EH (cell line): ENCODE results near the gene TRDN.
"Not testable (repeated sequence)": the region's sequence is repeated elsewhere in the genome, so short reads cannot be mapped to it uniquely, and the experiment has no call there.

Experiments
- DNase-seq: peaks from one replicate; pipeline ENCODE4 v3.0.0-alpha.2; 2015; ENCODE audit warnings: low read depth

The TRDN gene

DNA sequence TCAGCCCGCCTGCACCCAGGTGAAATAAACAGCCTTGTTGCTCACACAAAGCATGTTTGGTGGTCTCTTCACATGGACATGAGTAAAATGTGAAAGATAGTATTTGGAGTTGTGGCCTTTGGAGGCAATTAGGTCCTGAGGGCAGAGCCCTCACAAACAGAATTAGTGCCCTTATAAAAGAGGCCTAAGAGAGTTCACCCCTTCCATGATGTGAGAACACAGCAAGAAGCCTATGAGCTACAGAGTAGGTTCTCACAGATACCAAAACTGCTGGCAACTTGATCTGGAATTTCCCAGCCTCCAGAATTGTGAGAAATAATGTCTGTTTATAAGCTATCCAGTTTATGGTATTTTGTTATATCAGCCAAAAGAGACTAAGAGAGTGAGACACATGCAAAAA, 74.5 kb downstream of the TRDN start:
- DNase-seq: no peak

DNA sequence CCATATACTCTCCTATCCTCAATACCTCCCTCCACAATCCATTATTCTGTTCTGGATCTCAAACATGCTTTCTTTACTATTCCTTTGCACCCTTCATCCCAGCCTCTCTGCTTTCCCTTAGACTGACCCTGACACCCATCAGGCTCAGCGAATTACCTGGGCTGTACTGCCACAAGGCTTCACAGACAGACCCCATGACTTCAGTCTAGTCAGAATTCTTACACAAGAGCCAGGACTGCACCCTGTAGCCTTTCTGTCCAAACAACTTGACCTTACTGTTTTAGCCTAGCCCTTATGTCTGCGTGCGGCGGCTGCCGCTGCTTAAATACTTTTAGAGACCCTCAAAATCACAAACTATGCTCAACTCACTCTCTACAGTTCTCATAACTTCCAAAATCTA, 76.9 kb downstream of the TRDN start:
- DNase-seq: not testable (repeated sequence)

DNA sequence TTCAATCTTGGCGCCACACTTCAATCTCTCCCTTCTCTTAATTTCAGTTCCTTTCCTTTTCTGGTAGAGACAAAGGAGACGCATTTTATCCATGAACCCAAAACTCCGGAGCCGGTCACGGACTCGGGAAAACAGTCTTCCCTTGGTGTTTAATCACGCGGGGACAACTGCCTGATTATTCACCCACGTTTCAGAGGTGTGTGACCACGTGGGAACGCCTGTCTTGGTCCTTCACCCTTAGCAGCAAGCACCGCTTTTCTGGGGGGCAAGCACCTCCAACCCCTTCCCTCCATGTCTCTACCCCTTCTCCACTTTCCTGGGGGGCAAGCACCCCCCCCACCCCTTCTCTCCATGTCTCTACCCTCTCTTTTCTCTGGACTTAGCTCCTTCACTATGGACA, 79.3 kb downstream of the TRDN start:
- not testable (repeated sequence) for DNase-seq

DNA sequence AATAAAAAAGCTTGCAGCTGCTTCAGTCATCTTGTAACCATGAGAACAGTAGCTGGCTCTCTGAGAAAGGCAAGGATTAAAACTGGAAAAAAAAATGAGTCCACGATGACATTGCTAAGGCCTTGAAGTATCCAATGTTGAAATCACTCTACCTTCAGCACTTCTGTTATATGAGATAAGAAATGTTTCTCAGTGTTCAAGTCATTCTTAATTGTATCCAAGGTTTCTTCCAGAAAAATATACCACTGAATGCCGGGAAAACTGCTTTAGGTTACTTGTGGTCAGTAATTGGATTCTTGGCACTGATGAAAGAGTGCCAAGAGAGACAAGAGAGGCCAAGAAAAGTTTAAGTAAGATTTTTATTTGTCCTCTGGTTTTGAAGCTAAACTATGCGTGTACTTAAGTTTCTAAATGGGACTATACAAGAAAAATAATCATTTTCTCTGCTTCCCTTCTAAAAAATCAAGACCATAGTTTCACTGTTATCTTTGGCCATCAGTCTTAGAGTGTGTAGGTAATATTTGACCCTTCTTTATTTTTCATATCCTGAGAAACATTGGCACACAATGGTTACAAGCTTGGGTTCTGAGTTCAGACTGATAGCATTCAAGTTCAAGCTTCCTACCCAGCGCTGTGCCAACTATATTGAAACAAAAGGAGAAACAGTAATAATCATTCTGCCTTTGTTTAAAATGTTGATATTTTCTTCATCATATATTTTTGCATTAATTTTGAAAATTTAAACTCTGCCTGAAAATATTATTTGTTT, 84.6 kb downstream of the TRDN start:
- no peak for DNase-seq

DNA sequence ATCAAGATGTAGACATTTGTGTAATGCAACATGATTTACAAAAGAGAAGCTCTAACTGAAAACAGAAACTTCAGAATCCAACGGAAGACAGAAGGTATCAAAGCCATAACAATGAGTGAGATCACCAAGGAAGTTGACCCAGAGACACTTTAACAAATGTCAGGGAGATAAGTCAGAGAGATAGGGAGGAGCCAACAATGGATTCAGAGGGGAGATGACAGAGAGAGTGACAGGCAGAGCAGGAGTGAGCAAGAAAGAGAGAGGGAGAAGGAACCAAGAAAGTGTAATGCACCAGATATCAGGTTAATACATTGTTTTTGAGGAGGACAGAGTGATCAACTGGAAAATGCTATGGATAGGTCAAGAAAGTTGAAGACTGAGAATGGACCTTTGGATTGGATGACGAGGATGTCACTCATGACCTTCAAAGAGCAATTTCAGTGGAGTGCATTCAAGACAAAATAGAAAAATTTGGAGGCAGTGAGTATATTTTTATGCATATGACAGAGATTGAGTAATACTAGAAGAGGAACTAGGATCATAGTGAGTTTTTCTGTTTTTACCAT, 86.6 kb downstream of the TRDN start:
- no peak for DNase-seq

DNA sequence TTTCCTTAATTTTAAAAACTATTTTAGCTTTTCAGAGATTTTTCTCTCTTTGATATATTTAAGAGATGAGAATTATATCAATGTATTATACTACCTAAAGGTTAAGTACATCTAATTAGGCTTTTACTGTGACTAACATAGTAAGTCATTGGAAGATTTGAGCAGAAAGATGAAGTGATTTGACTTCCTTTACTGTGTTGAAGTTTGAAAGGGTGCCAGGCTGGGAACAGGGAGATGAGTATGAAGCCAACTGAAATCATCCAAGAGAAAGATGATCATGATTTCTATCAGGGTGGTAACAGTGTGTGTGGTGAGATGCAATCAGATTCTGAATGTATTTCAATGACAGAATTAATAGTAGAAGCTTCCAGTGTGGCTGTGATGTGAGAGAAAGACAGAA, 87.3 kb downstream of the TRDN start:
- no peak for DNase-seq

DNA sequence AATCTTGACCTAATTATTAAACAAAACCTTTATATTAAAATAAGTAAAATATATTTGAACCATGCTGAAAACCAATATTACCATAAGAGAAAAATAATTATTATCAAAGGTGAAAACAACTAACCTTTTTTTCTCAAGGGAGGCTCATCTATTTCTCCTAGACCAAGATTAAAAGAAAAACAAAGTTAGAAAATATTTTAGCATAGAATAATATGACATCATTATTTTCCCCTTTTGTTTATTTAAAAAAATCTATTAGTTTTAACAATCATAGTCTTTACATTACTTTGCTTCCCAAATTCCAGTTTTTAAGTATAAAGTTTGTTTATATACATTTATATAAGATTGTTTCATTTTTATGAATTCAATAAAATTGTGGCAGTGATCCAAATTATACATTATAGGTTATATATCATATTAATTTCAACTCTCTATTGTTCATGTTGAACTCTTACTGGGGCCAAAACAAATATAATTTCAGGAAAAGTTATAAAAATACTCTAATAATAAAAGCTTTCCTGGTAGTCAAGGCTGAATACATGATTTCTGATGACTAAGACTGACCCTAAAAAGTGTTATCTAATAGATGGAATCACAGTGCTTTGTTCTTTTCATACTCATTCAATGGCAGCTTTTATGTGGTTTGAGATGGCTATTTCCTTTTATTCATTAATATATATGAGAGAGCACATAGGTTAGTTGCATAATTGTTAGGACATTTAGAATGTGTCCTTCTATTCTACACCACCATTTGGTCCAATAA, 89.4 kb downstream of the TRDN start:
- no peak for DNase-seq

DNA sequence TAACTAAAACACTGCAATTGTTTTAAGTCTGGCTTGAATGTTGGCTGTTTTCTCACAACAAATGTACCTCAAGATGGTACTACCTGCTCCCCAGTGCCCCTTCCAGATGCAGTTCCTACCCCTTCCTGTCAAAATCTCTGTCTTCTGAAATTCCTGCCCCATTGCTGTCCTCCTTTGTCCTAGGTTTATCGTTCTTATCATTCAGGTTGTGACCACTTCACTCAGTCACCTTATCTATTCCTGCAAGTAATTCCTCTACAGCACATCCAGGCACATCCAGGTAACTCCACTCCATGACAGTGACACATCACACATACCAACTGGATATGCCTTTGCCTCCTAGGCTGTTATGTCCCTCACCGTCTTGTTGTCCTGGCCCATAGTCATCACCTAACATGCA, 90.2 kb downstream of the TRDN start:
- DNase-seq: no peak

DNA sequence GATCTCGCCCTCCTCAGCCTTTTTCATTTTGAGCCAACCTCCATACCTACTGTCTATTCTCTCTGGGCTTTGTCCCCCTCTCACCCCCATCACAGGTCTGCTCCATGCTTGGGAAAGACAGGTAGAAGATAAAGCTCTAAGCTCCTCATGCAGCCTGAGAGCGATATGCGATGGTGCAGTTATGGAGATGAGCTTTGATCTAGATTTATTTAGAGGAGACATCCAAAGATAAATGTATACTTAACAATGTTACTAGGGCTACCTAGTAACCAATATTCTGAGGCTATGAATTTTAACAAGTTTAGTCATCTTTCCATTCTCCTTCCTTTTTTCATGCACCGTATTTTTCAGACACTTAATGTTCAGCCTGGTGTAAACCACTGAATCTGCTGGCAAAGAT, 95.3 kb downstream of the TRDN start:
- DNase-seq: no peak

DNA sequence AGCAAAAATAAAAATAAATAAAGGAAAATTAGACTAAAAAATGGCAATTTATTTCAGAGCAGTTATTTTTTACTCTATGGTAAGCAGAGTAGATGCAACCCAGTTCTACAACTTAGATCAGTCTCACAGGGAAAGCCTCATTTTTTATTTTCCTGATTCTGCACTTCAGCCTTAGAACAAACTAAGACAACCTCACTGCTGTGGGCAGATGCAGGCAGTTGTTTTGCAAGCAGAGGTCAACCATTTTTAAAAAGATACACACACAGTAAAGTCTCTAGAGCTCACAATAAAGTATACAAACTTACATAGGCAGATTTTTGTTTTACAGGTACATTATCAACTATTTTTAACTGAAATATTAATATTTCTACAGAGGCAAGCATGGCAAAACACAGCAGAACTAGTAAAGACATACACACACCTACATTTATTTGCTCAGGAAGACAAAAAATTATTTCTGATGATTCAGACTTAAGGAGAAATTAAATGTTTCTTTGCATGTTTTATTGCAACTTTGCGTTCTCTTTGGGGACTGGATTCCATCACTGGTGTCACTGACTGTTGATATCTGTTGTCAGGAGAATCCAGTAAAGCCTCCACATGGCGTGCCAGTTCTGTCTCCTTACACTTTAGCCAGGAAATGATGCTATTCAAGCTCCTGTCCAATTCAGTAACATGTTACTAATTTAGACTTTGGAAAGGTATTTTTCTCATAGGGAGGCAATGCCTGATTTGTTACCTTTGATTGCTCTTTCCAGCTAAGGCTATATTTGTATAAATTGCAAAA, 102.7 kb downstream of the TRDN start:
- DNase-seq: no peak

DNA sequence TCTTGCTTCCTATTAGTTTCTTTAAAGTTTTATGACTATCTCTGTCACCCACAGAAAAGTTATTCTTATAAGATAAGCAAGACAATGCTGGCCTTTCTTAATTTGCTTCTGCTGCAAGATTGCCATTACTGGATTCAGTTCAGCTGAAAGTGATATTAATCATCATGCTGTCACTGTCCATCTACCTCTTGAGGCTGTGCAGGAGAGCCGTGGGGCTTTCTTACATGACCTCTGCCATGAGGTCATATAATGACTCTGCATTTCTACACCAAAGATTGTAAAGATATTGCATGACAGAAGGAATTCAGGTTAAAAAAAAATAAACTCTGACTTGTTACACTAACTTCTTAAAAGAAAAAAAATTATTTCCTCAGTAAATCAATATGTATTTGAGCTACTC, 106.9 kb downstream of the TRDN start:
- no peak for DNase-seq

DNA sequence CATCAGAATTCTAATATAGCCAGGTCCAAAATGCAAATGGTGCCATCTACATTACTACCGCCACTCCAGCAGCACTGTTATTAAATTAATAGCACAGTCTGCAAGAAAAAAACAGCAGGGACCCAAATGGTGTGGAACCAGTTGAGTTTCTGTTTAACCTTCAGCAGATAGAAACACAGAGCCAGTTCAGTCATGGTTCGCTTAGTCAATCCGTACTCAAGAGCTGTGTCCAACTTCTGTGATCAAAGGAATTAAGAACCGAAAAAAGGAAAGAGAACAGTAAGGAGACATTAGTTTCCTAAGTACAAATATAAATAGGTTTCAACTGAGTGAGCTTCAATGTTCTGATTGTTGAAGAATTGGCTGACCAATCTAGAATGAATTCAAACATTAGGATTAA, 107.7 kb downstream of the TRDN start:
- DNase-seq: no peak

DNA sequence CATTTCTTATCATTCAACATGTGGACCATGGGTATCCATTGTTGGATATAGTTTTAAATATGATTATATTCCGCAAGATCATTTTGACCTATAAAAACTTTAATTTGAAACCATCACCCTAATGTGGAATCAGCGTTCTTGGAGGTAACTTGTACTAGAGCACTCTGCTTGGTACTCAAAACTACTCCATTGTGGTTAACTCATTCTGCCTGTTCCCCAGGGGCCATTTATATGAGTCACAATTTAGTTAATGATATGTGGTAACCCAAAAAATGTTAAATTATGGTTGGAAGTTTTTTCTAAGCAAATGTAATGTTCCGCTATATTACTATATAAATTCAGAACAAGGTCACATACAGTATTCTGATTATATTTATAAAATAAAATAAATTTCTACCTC, 109.3 kb downstream of the TRDN start:
- DNase-seq: no peak

DNA sequence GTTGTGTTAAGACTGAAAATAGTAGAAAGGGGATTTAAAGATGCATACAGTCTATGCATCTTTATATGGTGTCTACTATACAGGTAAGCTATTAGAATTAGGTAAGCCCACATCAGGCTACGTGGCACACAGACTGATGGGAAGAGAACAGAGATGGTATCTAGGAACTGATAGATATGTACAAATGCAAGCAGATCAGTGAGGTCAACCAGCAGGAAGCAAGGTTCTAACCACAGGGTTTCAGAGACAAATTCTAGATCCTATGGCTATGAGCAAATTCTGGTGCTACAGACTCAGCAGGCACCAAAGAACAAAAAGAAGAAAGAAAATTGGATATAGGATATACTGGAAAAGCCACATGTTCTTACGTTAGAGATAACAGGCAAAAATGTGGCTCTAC, 110.6 kb downstream of the TRDN start:
- no peak for DNase-seq

DNA sequence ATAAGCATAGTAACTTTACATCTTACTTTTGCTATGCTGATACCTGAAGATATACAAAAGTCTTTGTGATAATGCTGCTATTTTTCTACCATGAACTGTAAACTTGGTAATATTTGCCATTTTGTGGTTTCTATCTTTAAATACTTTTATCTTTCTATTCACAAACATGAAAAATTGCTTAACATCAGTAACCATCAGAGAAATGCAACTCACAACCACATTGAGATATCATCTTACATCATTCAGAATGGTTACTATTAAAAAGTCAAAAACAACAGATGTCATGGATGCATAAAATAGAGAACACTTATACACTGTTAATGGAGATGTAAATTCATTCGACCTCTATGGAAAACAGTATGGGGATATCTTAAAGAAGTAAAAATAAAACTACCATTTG, 112.0 kb downstream of the TRDN start:
- no peak for DNase-seq

DNA sequence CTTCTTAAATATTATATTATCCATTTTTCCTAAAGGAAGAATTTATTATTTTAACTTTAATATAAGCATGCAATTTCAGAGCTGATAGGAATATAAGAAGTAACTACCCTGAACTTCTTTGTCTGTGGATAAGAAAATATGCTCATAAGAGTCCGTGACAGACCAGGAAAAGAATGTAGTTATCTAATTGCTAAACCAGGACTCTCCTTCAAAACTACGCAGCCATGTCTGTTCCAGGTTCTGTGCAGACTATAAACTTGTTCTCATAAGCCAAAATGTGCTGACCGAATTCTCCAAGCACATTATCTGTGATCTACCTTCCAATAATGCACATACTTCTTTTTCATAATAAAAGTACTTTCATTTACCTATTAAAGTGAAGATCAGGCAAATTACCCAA, 116.5 kb downstream of the TRDN start:
- no peak for DNase-seq

DNA sequence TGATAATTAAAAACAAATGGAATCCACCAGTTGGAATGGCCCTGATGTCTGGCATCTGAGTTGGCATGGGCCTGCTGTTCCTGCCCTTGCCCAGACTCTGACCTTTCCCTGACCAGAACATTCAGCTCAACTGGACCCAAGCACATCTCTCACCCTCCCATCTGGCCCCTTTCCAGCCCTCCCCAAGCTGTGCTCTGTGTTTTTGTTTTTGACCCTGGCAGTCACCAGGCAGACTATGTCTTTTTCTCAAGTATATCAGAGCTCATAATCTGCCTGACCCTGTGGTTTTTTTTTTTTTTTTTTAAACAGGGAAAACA, 117.6 kb downstream of the TRDN start:
- DNase-seq: no peak

DNA sequence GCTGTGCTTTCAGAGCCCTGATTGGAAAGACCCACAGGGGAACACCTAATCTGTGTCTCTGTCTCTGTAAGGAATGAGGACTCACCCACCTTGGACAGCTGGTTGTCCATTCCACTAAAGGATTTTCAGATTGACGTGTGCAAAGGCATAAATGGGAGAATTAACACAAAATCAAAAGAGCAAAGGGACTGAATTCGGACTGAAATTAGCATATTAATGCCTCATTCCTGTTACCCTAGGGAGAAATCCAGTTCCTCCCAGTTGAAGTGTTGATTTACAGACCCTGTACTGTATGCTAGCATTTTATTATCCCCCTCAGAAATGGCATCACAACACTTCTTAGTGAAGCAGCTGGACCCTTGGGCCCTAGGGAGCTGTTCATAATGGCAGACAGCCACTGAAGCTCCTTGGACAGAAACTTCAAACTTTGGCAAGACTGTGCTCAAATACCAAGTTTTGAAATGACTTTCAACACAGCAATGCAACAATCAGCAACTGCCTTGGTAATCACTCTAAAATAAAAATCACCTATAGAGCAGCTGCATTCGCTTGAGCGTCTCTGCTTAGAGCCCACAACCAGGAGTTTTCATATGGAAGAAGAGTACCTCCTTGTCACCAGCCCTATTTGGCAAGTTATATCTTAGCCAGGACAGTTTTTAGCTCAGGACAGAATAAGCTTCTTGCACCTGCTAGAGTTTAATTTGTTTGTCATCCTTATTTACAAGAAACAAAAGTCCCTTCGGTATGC, 118.1 kb downstream of the TRDN start:
- DNase-seq: no peak

DNA sequence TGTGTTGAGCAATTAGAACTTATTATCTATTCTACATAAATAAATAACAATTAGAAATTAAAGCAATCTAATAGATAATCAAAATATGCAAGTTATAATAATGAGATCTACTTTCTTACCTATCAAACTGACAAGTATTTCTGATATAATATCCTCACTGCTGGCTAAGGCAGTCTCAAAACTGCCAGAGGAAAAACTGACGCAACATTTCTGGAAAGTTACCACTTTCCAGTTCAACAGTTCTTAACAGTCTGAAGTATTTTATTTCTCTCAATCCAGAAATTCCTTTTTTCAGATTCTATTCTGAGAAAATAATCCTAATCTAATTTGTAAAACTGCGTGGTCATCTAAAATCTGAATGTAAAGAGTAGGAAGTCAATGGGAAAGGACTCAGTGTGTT, 121.0 kb downstream of the TRDN start:
- no peak for DNase-seq

DNA sequence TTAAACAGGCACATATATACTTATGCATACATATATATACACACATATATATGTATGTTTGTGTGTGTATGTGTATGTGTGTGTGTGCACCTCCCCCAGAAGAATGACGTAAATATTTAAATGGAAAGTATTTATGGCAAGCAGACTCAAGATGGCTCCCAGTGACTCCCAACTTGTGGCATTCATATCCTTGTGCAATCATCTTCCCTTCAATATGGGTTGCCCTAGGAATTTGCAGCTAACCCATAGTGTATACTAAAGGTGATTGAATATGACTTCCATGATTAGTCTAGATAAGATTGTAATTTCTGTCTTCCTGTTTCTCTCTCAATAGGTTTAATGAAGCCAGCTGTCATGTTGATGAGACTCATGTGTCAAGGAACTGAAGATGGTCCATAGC, 127.6 kb downstream of the TRDN start:
- no peak for DNase-seq

DNA sequence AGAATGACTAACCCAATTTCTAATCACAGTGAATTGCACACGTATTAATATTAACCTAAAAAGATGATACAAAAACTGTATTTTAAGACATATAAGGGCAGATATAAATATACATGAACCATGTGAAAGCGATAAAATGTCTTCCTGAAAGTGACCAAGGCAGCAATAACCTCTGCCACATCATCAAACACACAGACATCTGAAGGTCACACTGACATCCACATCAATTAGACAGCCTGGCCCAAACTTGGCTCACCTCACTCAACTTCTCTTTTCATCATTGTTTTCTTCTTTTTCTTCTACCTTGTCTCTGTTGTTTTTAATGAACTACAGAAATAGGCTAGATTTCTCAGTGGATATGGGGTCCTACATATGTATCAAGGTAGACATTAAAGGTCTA, 128.5 kb downstream of the TRDN start:
- DNase-seq: no peak

DNA sequence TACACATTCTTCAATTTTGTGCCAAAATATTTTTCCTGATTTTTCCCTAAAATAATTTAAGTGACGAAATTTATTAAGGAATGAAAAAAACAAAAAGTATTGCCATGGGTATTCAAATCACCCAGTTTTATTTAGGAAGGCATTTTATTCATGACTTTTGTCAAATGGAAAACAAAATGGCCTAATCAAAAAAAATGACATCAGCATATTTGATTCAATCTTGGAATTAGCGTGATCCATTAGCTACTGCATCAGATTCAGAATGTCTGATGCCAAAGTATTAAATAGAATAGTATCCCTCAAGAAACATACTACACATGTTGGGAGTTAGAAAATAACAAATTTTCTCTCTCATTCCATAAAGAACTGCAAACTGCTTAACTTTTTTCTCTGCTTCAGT, 129.2 kb downstream of the TRDN start:
- DNase-seq: no peak
